KOPT-K1 (cell line): ENCODE results near the gene CNGB1.

Experiments used
- H3K27ac ChIP-seq: fragments of 200-600 bp; sonication (generic); 2 replicates; pipeline ENCODE4 v1.5.1; 2016; ENCODE audit warnings: antibody characterized with exemption, mild to moderate bottlenecking, low read depth, low read length; ENCODE audit not compliant: poor library complexity, severe bottlenecking
- H3K36me3 ChIP-seq: fragments of 200-600 bp; sonication (generic); 2 replicates; pipeline ENCODE4 v1.5.1; 2017; ENCODE audit warnings: antibody characterized with exemption, mild to moderate bottlenecking, low read length, moderate library complexity; ENCODE audit not compliant: insufficient read depth
- H3K9me3 ChIP-seq: fragments of 200-600 bp; sonication (generic); 2 replicates; pipeline ENCODE4 v1.5.1; 2017; ENCODE audit warnings: antibody characterized with exemption, low read length, mild to moderate bottlenecking; ENCODE audit not compliant: insufficient read depth, poor library complexity, severe bottlenecking

CNGB1 gene

GRCh38 chr16:57999971-58000705 lies 29.2 kb upstream of the CNGB1 start, which contains the start of gene ZNF319:
Gene ZNF319, minus strand, starts transcription at chr16:58000672. Its CDS starts 2,407 bp downstream, at chr16:57998265.
- Histone ChIP-seq H3K36me3 (peaks cover 54% of the 10 kb centered on the region), H3K9me3 (no peaks in the 10 kb centered on the region), H3K27ac (peak within 1 kb of the TSS; percentile 62)

- H3K27ac ChIP-seq, result peak overlapping the region; percentile 62
- H3K9me3 ChIP-seq, result no peaks in the 10 kb centered on the region
- H3K36me3 ChIP-seq, result peaks cover 50% of the 10 kb centered on the region
Observed at GRCh38 chr16:57999366-57999970, 28.5 kb upstream of the CNGB1 start.

GRCh38 chr16:57998992-57999365 lies 28.1 kb upstream of the CNGB1 start:
- H3K27ac ChIP-seq, result no peak overlapping the region
- H3K36me3 ChIP-seq, result peaks cover 50% of the 10 kb centered on the region
- no peaks in the 10 kb centered on the region for H3K9me3 ChIP-seq

- Histone ChIP-seq H3K36me3 (peaks cover 50% of the 10 kb centered on the region), H3K9me3 (no peaks in the 10 kb centered on the region), H3K27ac (peak overlapping the region; percentile 21)
Observed at GRCh38 chr16:57998486-57998885, 27.6 kb upstream of the CNGB1 start.

- Histone ChIP-seq H3K9me3 (no peaks in the 10 kb centered on the region), H3K36me3 (peaks cover 42% of the 10 kb centered on the region), H3K27ac (peak overlapping the region; percentile 21)
Observed at GRCh38 chr16:57997528-57998265, 26.8 kb upstream of the CNGB1 start.

- H3K36me3 ChIP-seq, result peaks cover 38% of the 10 kb centered on the region
- H3K9me3 ChIP-seq, result no peaks in the 10 kb centered on the region
- no peak overlapping the region for H3K27ac ChIP-seq
Observed at GRCh38 chr16:57997176-57997527, 26.2 kb upstream of the CNGB1 start.

- peaks cover 38% of the 10 kb centered on the region for H3K36me3 ChIP-seq
- H3K9me3 ChIP-seq, result no peaks in the 10 kb centered on the region
- H3K27ac ChIP-seq, result no peak overlapping the region
Observed at GRCh38 chr16:57996406-57997175, 25.7 kb upstream of the CNGB1 start.

DNA sequence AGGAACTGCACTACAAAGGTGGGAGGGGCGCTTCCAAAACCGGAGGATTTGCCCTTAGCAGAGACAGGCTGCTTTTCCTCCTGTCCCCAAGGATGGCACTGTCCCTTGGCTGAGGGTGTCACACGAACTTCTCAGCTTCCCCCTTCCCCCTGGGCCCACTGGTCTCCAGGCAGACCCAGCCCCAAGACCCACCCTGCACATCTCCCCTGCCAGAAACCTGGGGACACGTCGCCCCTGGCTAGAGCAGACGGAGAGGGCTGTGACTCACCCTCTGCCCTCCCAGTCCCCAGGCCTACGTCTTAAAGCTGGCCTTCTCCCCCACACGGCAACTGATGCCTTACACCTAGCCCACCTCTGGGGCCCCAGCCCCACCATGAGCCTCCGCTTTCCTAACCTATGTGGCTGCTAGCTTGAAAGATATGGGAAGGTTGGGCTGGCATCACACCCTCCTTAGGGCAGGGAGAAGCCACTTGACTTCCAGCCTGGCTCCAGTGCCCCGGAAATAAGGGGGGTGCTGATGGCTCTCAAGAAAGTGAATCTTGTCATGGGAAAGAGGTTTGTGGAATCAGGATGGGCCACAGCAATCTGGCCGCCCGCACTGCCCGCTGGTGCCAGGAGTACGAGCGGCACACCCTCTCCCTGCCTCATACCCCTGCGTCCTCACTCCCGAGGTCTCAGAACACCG lies 24.9 kb upstream of the CNGB1 start:
- Histone ChIP-seq H3K36me3 (peaks cover 38% of the 10 kb centered on the region), H3K9me3 (no peaks in the 10 kb centered on the region), H3K27ac (no peak overlapping the region)

DNA sequence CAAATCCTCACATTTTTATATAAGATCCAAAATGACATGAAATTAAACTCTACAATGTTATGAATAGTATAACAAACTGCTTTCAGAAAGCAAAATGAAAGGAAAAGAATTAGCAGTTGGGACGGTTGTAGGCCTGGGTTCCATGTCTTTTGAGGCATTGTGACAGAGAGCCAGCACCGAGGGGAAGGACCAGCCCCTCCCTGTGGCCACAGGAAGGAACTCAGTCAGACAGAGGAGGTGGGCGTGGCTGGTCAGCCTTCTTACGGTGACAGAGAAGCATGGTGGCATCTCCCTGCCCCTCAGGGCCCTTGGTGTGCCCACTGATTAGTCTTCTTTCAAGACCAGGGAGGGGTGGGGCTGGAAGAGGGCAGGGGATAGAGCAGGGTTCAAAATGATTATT lies 23.9 kb upstream of the CNGB1 start:
- Histone ChIP-seq H3K9me3 (no peaks in the 10 kb centered on the region), H3K27ac (no peak overlapping the region), H3K36me3 (peaks cover 38% of the 10 kb centered on the region)

DNA sequence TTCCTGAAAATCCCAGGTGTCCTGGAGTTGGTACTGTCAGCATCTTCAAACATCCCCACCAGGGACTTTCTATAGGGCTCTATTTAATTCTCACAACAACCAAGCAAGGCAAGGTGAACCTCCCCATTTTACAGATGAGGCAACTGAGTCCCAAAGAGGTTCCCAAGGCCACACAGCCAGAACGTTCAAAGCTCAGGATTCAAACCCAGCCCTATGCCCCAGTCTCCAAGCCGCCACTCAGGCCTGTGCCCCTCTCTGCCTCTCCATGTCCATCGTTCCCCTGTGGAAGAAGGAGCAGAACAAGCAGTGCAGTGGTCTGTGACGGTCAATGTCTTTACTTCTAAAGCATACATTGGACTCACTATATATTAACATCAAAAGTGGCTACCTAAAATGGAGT lies 23.4 kb upstream of the CNGB1 start:
- H3K27ac ChIP-seq, result no peak overlapping the region
- peaks cover 38% of the 10 kb centered on the region for H3K36me3 ChIP-seq
- no peaks in the 10 kb centered on the region for H3K9me3 ChIP-seq

DNA sequence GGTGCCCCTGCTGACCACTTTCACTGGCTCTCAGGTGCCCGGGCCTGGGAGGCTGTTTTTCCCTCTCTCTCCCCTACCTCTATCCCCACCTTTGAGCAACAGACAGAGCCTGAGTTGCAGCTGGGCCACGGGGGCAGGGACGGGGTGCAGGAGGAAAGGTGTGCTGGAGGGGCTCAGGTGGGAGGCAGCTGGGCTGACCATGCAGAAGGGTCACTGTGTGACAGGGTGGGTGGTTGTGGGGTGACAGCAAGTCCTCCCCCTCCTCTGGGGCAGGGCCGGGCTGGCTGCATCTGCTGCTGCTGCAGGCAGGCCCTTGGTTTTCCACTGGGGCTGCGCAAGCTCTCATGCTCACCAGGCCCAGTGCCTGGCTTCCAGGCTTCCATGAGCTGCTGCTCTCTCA lies 23.0 kb upstream of the CNGB1 start:
- peaks cover 38% of the 10 kb centered on the region for H3K36me3 ChIP-seq
- no peaks in the 10 kb centered on the region for H3K9me3 ChIP-seq
- no peak overlapping the region for H3K27ac ChIP-seq

DNA sequence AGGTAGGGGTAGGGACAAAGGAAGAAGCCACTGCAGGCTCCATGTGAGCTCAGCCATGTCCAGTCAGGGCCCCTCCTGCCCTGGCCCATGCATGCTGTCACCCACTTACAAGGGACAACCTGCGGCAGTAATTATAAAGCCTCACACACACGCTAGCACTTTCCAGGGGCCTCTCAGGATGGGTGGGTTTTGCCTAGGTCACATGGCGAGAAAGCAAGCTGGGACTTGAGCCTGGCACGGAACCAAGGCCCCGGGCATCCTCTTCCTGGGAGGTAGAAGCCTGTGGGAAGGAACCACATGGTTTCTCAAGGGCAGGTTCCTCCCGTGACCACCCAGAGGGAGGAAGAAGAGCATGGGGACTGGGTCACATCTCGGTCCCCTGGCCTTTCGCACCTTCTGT lies 22.5 kb upstream of the CNGB1 start:
- H3K27ac ChIP-seq, result no peak overlapping the region

GRCh38 chr16:57992084-57992483 lies 21.2 kb upstream of the CNGB1 start:
- Histone ChIP-seq H3K27ac (no peak overlapping the region), H3K9me3 (no peaks in the 10 kb centered on the region), H3K36me3 (peaks cover 27% of the 10 kb centered on the region)

More for the DNA sequence above, 22.5 kb upstream of the CNGB1 start:
- no peaks in the 10 kb centered on the region for H3K9me3 ChIP-seq
- H3K36me3 ChIP-seq, result peaks cover 38% of the 10 kb centered on the region

- Histone ChIP-seq H3K36me3 (peaks cover 23% of the 10 kb centered on the region), H3K27ac (no peak overlapping the region), H3K9me3 (no peaks in the 10 kb centered on the region)
Observed at GRCh38 chr16:57991551-57992059, 20.7 kb upstream of the CNGB1 start.
